GM23338 (cell line): ENCODE measurements around the gene JKAMP. TPM values are rescaled to one million over a fixed set of nuclear protein-coding genes. Genes with fewer than 3 reads are reported as not detected.

ENCODE experiments used
- ATAC-seq: fragments of 200-7000 bp; cut with Tn5 transposase; 3 replicates; pipeline ENCODE4 v1.9.1; 2020
- DNase-seq: peaks from one replicate; pipeline ENCODE4 v3.0.0-alpha.2; 2015; ENCODE audit warnings: low spot score
- H2AFZ ChIP-seq: fragments of 200-600 bp; sonication (generic); 2 replicates; pipeline ENCODE4 v1.8.0; 2016; ENCODE audit warnings: antibody characterized with exemption, mild to moderate bottlenecking, moderate library complexity
- H3F3A ChIP-seq: fragments of 200-600 bp; sonication (generic); replicated peaks from 2 replicates; pipeline ENCODE4 v1.8.0; 2017; ENCODE audit warnings: antibody characterized with exemption, mixed run types, low read depth
- H3K27ac ChIP-seq: fragments of 200-600 bp; sonication (generic); 2 replicates; pipeline ENCODE4 v1.6.1; 2016; ENCODE audit warnings: low read depth
- H3K27me3 ChIP-seq: fragments of 200-600 bp; sonication (generic); 2 replicates; pipeline ENCODE4 v1.8.0; 2016; ENCODE audit warnings: mild to moderate bottlenecking, mixed run types, moderate library complexity; ENCODE audit not compliant: insufficient read depth
- H3K36me3 ChIP-seq: fragments of 200-600 bp; sonication (generic); 2 replicates; pipeline ENCODE4 v1.8.0; 2016; ENCODE audit warnings: mild to moderate bottlenecking; ENCODE audit not compliant: insufficient read depth
- H3K4me1 ChIP-seq: fragments of 200-600 bp; sonication (generic); 2 replicates; pipeline ENCODE4 v1.8.0; 2016; ENCODE audit warnings: mild to moderate bottlenecking, moderate library complexity; ENCODE audit not compliant: insufficient read depth
- H3K4me2 ChIP-seq: fragments of 200-600 bp; sonication (generic); 2 replicates; pipeline ENCODE4 v1.7.1; 2017; ENCODE audit warnings: mixed run types
- H3K4me3 ChIP-seq: fragments of 200-600 bp; sonication (generic); 2 replicates; pipeline ENCODE4 v1.6.1; 2016; ENCODE audit warnings: mixed run types
- H3K79me2 ChIP-seq: fragments of 200-600 bp; sonication (generic); replicated peaks from 2 replicates; pipeline ENCODE4 v1.8.0; 2017; ENCODE audit warnings: mild to moderate bottlenecking; ENCODE audit not compliant: insufficient read depth
- H3K9me2 ChIP-seq: fragments of 200-600 bp; sonication (generic); 2 replicates; pipeline ENCODE4 v1.8.0; 2017; ENCODE audit not compliant: insufficient read depth
- H4K20me1 ChIP-seq: fragments of 200-600 bp; sonication (generic); replicated peaks from 2 replicates; pipeline ENCODE4 v1.8.0; 2017; ENCODE audit warnings: mild to moderate bottlenecking; ENCODE audit not compliant: insufficient read depth
- H3K27ac Mint-ChIP-seq: 2 replicates; pipeline ENCODE4 v1.8.0; 2020; ENCODE audit warnings: inconsistent platforms, mild to moderate bottlenecking, moderate library complexity, mixed read lengths
- H3K27me3 Mint-ChIP-seq: 3 replicates; pipeline ENCODE4 v1.8.0; 2022; ENCODE audit warnings: low read depth, mild to moderate bottlenecking, moderate library complexity, mixed read lengths, inconsistent platforms; ENCODE audit not compliant: insufficient read depth, poor library complexity
- H3K36me3 Mint-ChIP-seq: 3 replicates; pipeline ENCODE4 v1.8.0; 2021; ENCODE audit warnings: low read depth, mild to moderate bottlenecking, inconsistent platforms, moderate library complexity, mixed read lengths
- H3K4me1 Mint-ChIP-seq: 3 replicates; pipeline ENCODE4 v1.8.0; 2020; ENCODE audit warnings: mild to moderate bottlenecking, inconsistent platforms, mixed read lengths
- H3K4me3 Mint-ChIP-seq: 3 replicates; pipeline ENCODE4 v1.8.0; 2021; ENCODE audit warnings: moderate library complexity, mild to moderate bottlenecking, inconsistent platforms, mixed read lengths
- H3K9me3 Mint-ChIP-seq: 3 replicates; pipeline ENCODE4 v1.8.0; 2020; ENCODE audit warnings: moderate library complexity, mild to moderate bottlenecking, inconsistent platforms, mixed read lengths
- EZH2 ChIP-seq: fragments of 200-600 bp; sonication (generic); IDR thresholded peaks from one replicate; pipeline ENCODE4 v1.8.0; 2017; ENCODE audit warnings: antibody characterized with exemption, mild to moderate bottlenecking, low read depth; ENCODE audit not compliant: unreplicated experiment
- EZH2phosphoT487 ChIP-seq: fragments of 200-600 bp; sonication (generic); IDR thresholded peaks from one replicate; pipeline ENCODE4 v1.8.1; 2018; ENCODE audit warnings: antibody characterized with exemption; ENCODE audit not compliant: unreplicated experiment
- JUNB ChIP-seq: IDR thresholded peaks from one replicate; pipeline ENCODE4 v1.6.1; 2016; ENCODE audit warnings: antibody characterized with exemption; ENCODE audit not compliant: unreplicated experiment
- POLR2AphosphoS5 ChIP-seq: IDR thresholded peaks from 2 replicates; pipeline ENCODE4 v1.6.1; 2016; ENCODE audit warnings: antibody characterized with exemption, low read depth
- STAT1 ChIP-seq: IDR thresholded peaks from one replicate; pipeline ENCODE4 v1.6.1; 2016; ENCODE audit warnings: antibody characterized with exemption; ENCODE audit not compliant: unreplicated experiment
- polyA plus RNA-seq: library from polyadenylated mRNA; unstranded; fragments of >200 nt; fragmentation: Nextera tagmentation; extraction: Ambion mirVana; gene quantifications from 2 replicates; pipeline ENCODE4 v1.2.1, GENCODE V29; 2016
- total RNA-seq: library from RNA; depleted of rRNA; stranded (reverse); fragments of >200 nt; shearing (Covaris generic); gene quantifications from 2 replicates; pipeline ENCODE4 v1.2.3, GENCODE V29; 2014
- TF ChIP-seq, protein P1 (sequence below): IDR thresholded peaks from 2 replicates; pipeline ENCODE4 v1.6.1; 2016; ENCODE audit warnings: antibody characterized with exemption
- TF ChIP-seq, protein P2 (sequence below): IDR thresholded peaks from one replicate; pipeline ENCODE4 v1.6.1; 2018; ENCODE audit warnings: antibody characterized with exemption; ENCODE audit not compliant: unreplicated experiment
- TF ChIP-seq, protein P3 (sequence below): fragments of 250-450 bp; sonication (Bioruptor Pico); IDR thresholded peaks from 2 replicates; pipeline ENCODE4 v1.5.0; 2020; ENCODE audit warnings: mild to moderate bottlenecking, moderate library complexity

JKAMP gene
- total and polyA plus RNA-seq, 2 experiments from 2014 or later, result 31.6 to 66.8 TPM

DNA sequence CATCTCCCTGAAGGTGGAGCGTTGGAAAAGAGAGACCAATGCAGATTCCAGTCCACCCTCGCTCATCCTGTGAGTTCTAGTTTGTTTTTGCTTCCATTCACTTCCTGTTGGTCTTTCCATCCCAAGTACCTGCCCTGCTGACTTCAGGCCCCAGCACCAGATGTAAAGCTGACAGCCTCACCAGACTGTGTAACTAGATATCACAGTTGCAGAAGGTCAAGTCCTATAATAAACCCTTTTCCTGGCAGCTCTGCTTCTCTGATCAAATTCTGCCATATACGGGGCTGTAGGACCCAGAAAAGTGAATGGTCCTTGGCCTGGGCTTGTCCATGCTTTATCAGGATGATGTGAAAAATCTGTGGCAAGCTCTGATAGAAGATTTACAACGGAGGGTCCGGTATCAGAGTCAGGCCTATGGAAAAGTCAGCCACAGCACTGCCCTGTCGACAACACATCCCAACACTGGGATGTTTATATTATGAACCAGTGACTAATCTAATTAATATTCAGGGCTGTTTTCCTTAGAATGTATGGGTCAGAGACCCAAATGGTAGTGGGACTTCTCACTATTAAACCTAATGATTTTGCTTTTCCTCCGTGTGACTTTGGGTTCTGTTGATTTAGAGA is 50.2 kb downstream of the JKAMP start:
- H2AFZ ChIP-seq, result 0 out of 2 replicates have a peak overlapping the region, but pooled peaks have one; percentile 59

More for the DNA sequence above, 50.2 kb downstream of the JKAMP start:
- no peak overlapping the region for H3K4me3 ChIP-seq
- H3K79me2 ChIP-seq, result no peaks in the 10 kb centered on the region
- DNase-seq, result no peak
- H3K36me3 ChIP-seq, result no peaks in the 10 kb centered on the region
- no peaks in the 10 kb centered on the region for H4K20me1 ChIP-seq
- H3F3A ChIP-seq, result no peaks in the 10 kb centered on the region
- no peak overlapping the region for H3K27ac ChIP-seq
- Mint-ChIP-seq H3K27me3 (no peaks in the 10 kb centered on the region), H3K36me3 (no peaks in the 10 kb centered on the region), H3K4me3 (no peak overlapping the region), H3K4me1 (no peaks in the 10 kb centered on the region), H3K27ac (no peak overlapping the region), H3K9me3 (no peaks in the 10 kb centered on the region)
- ATAC-seq, result no peak
- H3K4me2 ChIP-seq, result no peak overlapping the region
- no peaks in the 10 kb centered on the region for H3K27me3 ChIP-seq
- no peak for TF ChIP-seq POLR2AphosphoS5
- no peak for TF ChIP-seq JUNB
- no peak for TF ChIP-seq EZH2
- no peak for TF ChIP-seq STAT1
- TF ChIP-seq, protein P1, sequence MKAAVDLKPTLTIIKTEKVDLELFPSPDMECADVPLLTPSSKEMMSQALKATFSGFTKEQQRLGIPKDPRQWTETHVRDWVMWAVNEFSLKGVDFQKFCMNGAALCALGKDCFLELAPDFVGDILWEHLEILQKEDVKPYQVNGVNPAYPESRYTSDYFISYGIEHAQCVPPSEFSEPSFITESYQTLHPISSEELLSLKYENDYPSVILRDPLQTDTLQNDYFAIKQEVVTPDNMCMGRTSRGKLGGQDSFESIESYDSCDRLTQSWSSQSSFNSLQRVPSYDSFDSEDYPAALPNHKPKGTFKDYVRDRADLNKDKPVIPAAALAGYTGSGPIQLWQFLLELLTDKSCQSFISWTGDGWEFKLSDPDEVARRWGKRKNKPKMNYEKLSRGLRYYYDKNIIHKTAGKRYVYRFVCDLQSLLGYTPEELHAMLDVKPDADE, result no peak
- TF ChIP-seq, protein P2, sequence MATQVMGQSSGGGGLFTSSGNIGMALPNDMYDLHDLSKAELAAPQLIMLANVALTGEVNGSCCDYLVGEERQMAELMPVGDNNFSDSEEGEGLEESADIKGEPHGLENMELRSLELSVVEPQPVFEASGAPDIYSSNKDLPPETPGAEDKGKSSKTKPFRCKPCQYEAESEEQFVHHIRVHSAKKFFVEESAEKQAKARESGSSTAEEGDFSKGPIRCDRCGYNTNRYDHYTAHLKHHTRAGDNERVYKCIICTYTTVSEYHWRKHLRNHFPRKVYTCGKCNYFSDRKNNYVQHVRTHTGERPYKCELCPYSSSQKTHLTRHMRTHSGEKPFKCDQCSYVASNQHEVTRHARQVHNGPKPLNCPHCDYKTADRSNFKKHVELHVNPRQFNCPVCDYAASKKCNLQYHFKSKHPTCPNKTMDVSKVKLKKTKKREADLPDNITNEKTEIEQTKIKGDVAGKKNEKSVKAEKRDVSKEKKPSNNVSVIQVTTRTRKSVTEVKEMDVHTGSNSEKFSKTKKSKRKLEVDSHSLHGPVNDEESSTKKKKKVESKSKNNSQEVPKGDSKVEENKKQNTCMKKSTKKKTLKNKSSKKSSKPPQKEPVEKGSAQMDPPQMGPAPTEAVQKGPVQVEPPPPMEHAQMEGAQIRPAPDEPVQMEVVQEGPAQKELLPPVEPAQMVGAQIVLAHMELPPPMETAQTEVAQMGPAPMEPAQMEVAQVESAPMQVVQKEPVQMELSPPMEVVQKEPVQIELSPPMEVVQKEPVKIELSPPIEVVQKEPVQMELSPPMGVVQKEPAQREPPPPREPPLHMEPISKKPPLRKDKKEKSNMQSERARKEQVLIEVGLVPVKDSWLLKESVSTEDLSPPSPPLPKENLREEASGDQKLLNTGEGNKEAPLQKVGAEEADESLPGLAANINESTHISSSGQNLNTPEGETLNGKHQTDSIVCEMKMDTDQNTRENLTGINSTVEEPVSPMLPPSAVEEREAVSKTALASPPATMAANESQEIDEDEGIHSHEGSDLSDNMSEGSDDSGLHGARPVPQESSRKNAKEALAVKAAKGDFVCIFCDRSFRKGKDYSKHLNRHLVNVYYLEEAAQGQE, result no peak
- TF ChIP-seq, protein P3, sequence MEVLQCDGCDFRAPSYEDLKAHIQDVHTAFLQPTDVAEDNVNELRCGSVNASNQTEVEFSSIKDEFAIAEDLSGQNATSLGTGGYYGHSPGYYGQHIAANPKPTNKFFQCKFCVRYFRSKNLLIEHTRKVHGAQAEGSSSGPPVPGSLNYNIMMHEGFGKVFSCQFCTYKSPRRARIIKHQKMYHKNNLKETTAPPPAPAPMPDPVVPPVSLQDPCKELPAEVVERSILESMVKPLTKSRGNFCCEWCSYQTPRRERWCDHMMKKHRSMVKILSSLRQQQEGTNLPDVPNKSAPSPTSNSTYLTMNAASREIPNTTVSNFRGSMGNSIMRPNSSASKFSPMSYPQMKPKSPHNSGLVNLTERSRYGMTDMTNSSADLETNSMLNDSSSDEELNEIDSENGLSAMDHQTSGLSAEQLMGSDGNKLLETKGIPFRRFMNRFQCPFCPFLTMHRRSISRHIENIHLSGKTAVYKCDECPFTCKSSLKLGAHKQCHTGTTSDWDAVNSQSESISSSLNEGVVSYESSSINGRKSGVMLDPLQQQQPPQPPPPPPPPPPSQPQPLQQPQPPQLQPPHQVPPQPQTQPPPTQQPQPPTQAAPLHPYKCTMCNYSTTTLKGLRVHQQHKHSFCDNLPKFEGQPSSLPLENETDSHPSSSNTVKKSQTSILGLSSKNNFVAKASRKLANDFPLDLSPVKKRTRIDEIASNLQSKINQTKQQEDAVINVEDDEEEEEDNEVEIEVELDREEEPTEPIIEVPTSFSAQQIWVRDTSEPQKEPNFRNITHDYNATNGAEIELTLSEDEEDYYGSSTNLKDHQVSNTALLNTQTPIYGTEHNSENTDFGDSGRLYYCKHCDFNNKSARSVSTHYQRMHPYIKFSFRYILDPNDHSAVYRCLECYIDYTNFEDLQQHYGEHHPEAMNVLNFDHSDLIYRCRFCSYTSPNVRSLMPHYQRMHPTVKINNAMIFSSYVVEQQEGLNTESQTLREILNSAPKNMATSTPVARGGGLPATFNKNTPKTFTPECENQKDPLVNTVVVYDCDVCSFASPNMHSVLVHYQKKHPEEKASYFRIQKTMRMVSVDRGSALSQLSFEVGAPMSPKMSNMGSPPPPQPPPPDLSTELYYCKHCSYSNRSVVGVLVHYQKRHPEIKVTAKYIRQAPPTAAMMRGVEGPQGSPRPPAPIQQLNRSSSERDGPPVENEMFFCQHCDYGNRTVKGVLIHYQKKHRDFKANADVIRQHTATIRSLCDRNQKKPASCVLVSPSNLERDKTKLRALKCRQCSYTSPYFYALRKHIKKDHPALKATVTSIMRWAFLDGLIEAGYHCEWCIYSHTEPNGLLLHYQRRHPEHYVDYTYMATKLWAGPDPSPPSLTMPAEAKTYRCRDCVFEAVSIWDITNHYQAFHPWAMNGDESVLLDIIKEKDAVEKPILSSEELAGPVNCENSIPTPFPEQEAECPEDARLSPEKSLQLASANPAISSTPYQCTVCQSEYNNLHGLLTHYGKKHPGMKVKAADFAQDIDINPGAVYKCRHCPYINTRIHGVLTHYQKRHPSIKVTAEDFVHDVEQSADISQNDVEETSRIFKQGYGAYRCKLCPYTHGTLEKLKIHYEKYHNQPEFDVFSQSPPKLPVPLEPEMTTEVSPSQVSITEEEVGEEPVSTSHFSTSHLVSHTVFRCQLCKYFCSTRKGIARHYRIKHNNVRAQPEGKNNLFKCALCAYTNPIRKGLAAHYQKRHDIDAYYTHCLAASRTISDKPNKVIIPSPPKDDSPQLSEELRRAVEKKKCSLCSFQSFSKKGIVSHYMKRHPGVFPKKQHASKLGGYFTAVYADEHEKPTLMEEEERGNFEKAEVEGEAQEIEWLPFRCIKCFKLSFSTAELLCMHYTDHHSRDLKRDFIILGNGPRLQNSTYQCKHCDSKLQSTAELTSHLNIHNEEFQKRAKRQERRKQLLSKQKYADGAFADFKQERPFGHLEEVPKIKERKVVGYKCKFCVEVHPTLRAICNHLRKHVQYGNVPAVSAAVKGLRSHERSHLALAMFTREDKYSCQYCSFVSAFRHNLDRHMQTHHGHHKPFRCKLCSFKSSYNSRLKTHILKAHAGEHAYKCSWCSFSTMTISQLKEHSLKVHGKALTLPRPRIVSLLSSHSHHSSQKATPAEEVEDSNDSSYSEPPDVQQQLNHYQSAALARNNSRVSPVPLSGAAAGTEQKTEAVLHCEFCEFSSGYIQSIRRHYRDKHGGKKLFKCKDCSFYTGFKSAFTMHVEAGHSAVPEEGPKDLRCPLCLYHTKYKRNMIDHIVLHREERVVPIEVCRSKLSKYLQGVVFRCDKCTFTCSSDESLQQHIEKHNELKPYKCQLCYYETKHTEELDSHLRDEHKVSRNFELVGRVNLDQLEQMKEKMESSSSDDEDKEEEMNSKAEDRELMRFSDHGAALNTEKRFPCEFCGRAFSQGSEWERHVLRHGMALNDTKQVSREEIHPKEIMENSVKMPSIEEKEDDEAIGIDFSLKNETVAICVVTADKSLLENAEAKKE, result no peak
- no peak for TF ChIP-seq EZH2phosphoT487
- H3K9me2 ChIP-seq, result no peaks in the 10 kb centered on the region
- H3K4me1 ChIP-seq, result no peaks in the 10 kb centered on the region
